ENCODE results near the gene NFXL1. TPM values are rescaled to one million over a fixed set of nuclear protein-coding genes. Genes with fewer than 3 reads are reported as not detected.

NFXL1 gene
- total RNA-seq, 1 donor from 2014 or later, result 3.7 TPM

- no peak for DNase-seq (ENCODE audit: low read depth)
Measured at GRCh38 chr4:47891928-47892327, 22.5 kb downstream of the NFXL1 start.

- DNase-seq (ENCODE audit: low read depth), result no peak
Measured at GRCh38 chr4:47882228-47882627, 32.2 kb downstream of the NFXL1 start.

GRCh38 chr4:47879458-47879857, 34.9 kb downstream of the NFXL1 start:
- no peak for DNase-seq (ENCODE audit: low read depth)

- no peak for DNase-seq (ENCODE audit: low read depth)
Measured at GRCh38 chr4:47876784-47877546, 37.4 kb downstream of the NFXL1 start.

GRCh38 chr4:47876310-47876709, 38.1 kb downstream of the NFXL1 start:
- no peak for DNase-seq (ENCODE audit: low read depth)

GRCh38 chr4:47873877-47874541, 40.4 kb downstream of the NFXL1 start:
- DNase-seq (ENCODE audit: low read depth), result no peak

- no peak for DNase-seq (ENCODE audit: low read depth)
Measured at GRCh38 chr4:47863486-47863885, 50.9 kb downstream of the NFXL1 start.

- peak; percentile 61 for DNase-seq (ENCODE audit: low read depth)
Measured at GRCh38 chr4:47862297-47862696, 52.1 kb downstream of the NFXL1 start.

- DNase-seq (ENCODE audit: low read depth), result no peak
Measured at GRCh38 chr4:47860305-47860704, 54.1 kb downstream of the NFXL1 start.

GRCh38 chr4:47858006-47858405, 56.4 kb downstream of the NFXL1 start:
- no peak for DNase-seq (ENCODE audit: low read depth)

- no peak for DNase-seq (ENCODE audit: low read depth)
Measured at GRCh38 chr4:47856713-47857112, 57.7 kb downstream of the NFXL1 start.

GRCh38 chr4:47855350-47855749, 59.0 kb downstream of the NFXL1 start:
- DNase-seq (ENCODE audit: low read depth), result no peak

GRCh38 chr4:47852136-47852535, 62.2 kb downstream of the NFXL1 start:
- DNase-seq (ENCODE audit: low read depth), result peak; percentile 30

GRCh38 chr4:47849466-47849865, 64.9 kb downstream of the NFXL1 start:
- DNase-seq (ENCODE audit: low read depth), result no peak

GRCh38 chr4:47848041-47848440, 66.3 kb downstream of the NFXL1 start:
- no peak for DNase-seq (ENCODE audit: low read depth)

- no peak for DNase-seq (ENCODE audit: low read depth)
Measured at GRCh38 chr4:47842985-47843384, 71.4 kb downstream of the NFXL1 start.

GRCh38 chr4:47840291-47840690, 74.1 kb downstream of the NFXL1 start:
- DNase-seq (ENCODE audit: low read depth), result no peak

GRCh38 chr4:47839259-47839658, 75.1 kb downstream of the NFXL1 start:
- DNase-seq (ENCODE audit: low read depth), result peak; percentile 30

- no peak for DNase-seq (ENCODE audit: low read depth)
Measured at GRCh38 chr4:47838445-47838844, 75.9 kb downstream of the NFXL1 start.

- no peak for DNase-seq (ENCODE audit: low read depth)
Measured at GRCh38 chr4:47837908-47838294, 76.5 kb downstream of the NFXL1 start, which contains the start of gene CORIN. CORIN (minus strand) TSS chr4:47838067; CDS start chr4:47837949, 118 bp downstream.

- peak; percentile 20 for DNase-seq (ENCODE audit: low read depth)
Measured at GRCh38 chr4:47837094-47837907, 77.1 kb downstream of the NFXL1 start.

GRCh38 chr4:47836641-47837093, 77.7 kb downstream of the NFXL1 start:
- peak; percentile 88 for DNase-seq (ENCODE audit: low read depth)

Measured in myocyte (in vitro differentiated cells).